ENCODE data around the gene HDAC2.
"Not testable (repeated sequence)": the region's sequence is repeated elsewhere in the genome, so short reads cannot be mapped to it uniquely, and the experiment has no call there.

HDAC2 gene

DNA sequence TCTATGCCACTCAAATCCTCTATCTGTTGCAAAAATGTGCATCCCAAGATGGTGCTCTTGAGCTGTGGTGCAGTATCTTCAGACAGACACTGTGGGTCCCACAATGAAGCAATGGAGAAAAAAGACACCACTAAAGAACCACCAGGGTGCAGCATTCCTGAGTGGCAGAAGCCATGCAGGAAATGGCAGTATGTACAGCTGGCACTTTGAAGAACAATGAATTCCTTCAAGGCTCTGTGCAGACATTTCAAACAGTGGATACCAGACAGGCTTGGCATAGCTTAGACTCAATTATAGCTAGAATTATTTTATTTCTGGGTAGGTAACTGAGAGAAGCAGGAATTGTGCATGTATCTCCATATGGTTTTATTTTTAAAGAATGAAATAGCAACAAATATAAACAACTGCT is 24.0 kb upstream of the HDAC2 start:
- peak; percentile 95 for DNase-seq (ENCODE audit: low read depth)
- H3K4me3 ChIP-seq (ENCODE audit: low read depth, low read length) = no peak overlapping the region
- TF ChIP-seq, protein P1, sequence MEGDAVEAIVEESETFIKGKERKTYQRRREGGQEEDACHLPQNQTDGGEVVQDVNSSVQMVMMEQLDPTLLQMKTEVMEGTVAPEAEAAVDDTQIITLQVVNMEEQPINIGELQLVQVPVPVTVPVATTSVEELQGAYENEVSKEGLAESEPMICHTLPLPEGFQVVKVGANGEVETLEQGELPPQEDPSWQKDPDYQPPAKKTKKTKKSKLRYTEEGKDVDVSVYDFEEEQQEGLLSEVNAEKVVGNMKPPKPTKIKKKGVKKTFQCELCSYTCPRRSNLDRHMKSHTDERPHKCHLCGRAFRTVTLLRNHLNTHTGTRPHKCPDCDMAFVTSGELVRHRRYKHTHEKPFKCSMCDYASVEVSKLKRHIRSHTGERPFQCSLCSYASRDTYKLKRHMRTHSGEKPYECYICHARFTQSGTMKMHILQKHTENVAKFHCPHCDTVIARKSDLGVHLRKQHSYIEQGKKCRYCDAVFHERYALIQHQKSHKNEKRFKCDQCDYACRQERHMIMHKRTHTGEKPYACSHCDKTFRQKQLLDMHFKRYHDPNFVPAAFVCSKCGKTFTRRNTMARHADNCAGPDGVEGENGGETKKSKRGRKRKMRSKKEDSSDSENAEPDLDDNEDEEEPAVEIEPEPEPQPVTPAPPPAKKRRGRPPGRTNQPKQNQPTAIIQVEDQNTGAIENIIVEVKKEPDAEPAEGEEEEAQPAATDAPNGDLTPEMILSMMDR (conservative IDR thresholded peaks at IDR 0.05; ENCODE audit: low read depth, low read length) = peak; percentile 93

DNA sequence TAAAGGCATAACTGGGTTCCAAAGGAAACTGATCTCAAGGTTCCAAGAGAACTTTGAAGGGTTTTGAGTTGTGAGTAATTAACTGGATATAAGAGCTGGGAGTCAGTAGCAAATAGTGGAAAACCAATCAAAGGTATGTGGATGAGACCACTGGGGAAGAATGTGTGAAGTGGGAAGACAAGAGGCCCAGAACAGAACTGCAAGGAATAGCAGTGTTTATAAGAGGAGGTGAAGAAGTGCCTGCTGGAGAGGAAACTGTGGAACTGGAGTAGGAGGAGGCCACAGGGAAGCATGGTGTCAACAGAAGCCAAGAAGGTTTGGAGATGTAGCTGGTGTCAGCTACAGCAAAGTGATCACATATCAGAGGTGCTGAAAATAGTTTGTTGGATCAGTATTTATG is 18.7 kb upstream of the HDAC2 start:
- H3K4me3 ChIP-seq (ENCODE audit: low read depth, low read length) = no peak overlapping the region
- TF ChIP-seq, protein P1 (conservative IDR thresholded peaks at IDR 0.05; ENCODE audit: low read depth, low read length) = no peak
- no peak for DNase-seq (ENCODE audit: low read depth)

DNA sequence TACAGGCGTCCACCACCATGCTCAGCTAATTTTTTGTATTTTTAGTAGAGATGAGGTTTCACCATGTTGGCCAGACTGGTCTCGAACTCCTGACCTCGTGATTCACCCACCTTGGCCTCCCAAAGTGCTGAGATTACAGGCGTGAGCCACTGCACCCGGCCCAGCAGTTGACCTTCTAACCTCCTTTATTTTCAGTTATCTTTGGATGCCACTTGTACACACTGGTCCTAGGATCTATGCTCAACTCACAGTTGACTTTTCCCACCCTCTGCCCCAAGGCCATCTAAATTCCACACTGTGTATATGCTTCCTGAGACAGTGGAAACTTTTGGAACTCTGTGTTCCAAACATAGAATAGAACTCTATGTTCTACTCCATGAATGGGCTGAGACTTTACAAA is 11.7 kb upstream of the HDAC2 start:
- not testable (repeated sequence) for DNase-seq (ENCODE audit: low read depth)

DNA sequence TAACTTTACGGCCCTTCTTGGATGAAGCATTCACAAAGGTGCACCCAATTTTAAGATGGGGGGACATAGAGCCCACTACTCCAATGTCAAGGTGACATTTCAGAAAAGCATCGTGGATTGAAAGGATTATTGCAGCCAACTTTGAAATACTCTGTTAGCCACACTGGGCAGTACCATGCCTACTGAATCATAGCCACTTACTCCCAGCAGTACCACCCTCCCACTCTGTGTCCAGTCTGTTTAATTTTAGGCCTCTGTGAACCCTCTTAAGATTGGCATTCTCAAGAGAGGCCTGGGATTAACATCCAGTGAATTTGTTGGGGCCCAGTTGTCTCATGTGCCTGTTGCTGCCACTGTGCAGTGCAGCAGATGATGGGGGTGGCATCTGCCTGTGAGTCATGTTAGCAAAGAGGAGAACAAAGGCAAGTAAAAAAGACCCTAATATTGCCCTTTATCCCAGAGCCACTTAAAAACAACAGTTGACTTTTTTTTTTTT is 11.2 kb upstream of the HDAC2 start:
- no peak for DNase-seq (ENCODE audit: low read depth)
- TF ChIP-seq, protein P1 (conservative IDR thresholded peaks at IDR 0.05; ENCODE audit: low read depth, low read length) = no peak
- no peak overlapping the region for H3K4me3 ChIP-seq (ENCODE audit: low read depth, low read length)

More for the DNA sequence above, 11.7 kb upstream of the HDAC2 start:
- H3K4me3 ChIP-seq (ENCODE audit: low read depth, low read length) = not testable (repeated sequence)

DNA sequence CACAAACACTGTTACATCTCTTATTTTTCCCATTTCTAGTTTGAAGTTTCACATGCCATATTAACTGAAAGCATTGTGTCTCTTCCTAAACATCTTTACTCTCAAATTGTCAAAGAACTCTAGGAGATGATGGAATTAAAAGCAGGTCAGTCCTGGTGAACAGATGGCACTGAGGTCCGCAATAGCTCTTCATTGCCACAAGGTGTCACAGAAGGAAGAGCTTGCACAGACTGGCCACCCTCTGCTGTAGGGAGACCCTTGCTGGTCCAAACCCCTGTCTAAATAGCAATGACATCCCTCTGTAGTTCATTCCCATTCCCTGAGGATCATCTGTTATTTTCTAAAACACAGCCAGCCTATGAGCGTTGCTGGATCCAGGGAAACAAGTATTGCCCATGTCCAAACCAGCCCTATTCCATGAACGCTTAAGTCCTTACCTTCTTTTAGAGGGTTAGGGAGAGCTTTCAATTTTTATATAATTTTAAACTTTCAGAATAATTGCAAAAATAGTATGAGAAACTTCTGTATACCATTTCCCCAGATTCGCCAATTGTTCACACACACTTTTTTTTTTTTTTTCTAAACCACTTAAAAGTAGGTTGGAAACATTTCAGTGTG is 10.1 kb upstream of the HDAC2 start:
- peak; percentile 56 for DNase-seq (ENCODE audit: low read depth)
- TF ChIP-seq, protein P1 (conservative IDR thresholded peaks at IDR 0.05; ENCODE audit: low read depth, low read length) = peak; percentile 76

DNA sequence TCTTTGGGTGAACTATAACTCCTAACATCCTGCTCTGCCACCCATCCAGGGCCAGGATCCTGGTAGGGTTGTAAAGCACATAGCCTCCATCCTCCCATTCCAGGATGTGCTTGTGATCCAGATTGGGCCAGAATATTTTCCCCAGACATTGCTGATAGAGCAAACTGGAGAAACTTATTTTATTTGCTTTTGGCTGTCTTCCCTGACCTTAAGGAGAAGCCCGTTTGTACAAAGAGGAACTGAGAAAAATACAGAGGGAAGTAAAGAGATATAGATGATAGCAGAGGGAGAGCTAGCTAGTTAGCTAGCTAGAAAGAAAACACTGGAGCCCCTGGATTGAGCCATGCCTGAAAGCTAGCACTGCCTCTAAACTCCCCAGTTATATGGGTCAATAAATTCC is 9.0 kb upstream of the HDAC2 start:
- no peak for DNase-seq (ENCODE audit: low read depth)
- TF ChIP-seq, protein P1 (conservative IDR thresholded peaks at IDR 0.05; ENCODE audit: low read depth, low read length) = no peak
- H3K4me3 ChIP-seq (ENCODE audit: low read depth, low read length) = no peak overlapping the region

More for the DNA sequence above, 10.1 kb upstream of the HDAC2 start:
- no peak overlapping the region for H3K4me3 ChIP-seq (ENCODE audit: low read depth, low read length)

DNA sequence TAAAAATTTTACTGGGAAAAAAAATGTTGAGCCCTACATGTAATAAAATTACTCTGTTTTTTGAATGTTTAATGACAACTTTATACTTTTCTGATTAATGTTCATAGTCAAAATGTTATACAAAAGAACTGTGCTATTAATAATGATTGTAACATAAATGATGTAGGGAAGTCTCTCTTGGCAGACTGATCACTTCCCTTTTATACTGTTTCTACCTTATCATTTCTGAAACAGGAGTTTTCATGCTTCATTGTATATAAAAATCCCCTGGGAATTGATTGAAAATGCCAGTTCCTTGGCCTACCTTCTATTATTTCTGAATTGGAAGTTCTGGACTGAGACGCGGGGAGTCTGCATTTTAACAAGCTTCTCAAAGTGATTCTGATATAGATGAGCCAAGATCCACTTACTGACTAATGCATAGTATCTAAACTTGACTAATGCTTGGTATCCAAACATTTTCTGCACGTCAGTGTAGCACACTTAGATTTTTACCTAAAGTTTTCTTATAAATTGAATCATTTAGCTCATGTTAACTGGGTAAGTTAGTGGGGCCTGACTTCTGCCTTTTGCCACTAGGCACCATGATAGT is 7.2 kb upstream of the HDAC2 start:
- H3K4me3 ChIP-seq (ENCODE audit: low read depth, low read length) = no peak overlapping the region
- TF ChIP-seq, protein P1 (conservative IDR thresholded peaks at IDR 0.05; ENCODE audit: low read depth, low read length) = no peak
- no peak for DNase-seq (ENCODE audit: low read depth)

Measured in choroid plexus epithelial cell (primary cell).